ENCODE measurements around the gene SLC35F3. TPM values are rescaled to one million over a fixed set of nuclear protein-coding genes. Genes with fewer than 3 reads are reported as not detected.

Gene SLC35F3
- total and polyA plus RNA-seq, 2 experiments from 2014 or later, result 1.0 to 3.2 TPM

DNA sequence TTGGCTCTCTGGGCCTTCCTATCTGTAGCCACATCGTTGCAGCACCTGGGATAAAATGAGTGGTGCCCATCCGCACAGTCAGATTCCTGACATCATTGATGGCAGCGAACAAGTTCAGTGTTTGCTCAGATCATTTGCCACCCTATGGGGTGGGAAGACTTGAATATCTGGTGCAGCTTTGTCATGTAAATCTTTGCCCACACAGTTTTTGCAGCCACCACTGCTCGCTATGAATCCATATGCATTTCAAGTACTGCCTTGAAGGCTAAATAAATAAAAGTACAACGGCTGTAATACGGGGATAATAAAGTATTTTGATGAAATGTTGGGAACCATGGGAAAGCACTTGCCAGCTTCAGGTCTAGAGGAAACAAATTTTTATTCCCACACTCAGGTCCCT lies 412.5 kb downstream of the SLC35F3 start:
- H3K36me3 ChIP-seq (ENCODE audit: insufficient read depth), result no peaks in the 10 kb centered on the region
- no peaks in the 10 kb centered on the region for H3K36me3 Mint-ChIP-seq (ENCODE audit: low read depth)
- H3K4me3 Mint-ChIP-seq, result no peak overlapping the region
- no peak overlapping the region for H2AFZ ChIP-seq
- H3K27ac ChIP-seq (ENCODE audit: low read depth), result no peak overlapping the region
- H3K9me3 Mint-ChIP-seq, result no peaks in the 10 kb centered on the region; the same call in 2 of the 3 replicates
- H3K79me2 ChIP-seq (replicated peaks; ENCODE audit: insufficient read depth), result no peaks in the 10 kb centered on the region
- no peaks in the 10 kb centered on the region for H4K20me1 ChIP-seq (replicated peaks; ENCODE audit: insufficient read depth)
- no peak overlapping the region for H3K27ac Mint-ChIP-seq
- H3K4me1 Mint-ChIP-seq, result peaks cover 17% of the 10 kb centered on the region
- TF ChIP-seq EZH2phosphoT487 (IDR thresholded peaks at IDR 0.05; ENCODE audit: unreplicated experiment), result no peak
- TF ChIP-seq, protein P1, sequence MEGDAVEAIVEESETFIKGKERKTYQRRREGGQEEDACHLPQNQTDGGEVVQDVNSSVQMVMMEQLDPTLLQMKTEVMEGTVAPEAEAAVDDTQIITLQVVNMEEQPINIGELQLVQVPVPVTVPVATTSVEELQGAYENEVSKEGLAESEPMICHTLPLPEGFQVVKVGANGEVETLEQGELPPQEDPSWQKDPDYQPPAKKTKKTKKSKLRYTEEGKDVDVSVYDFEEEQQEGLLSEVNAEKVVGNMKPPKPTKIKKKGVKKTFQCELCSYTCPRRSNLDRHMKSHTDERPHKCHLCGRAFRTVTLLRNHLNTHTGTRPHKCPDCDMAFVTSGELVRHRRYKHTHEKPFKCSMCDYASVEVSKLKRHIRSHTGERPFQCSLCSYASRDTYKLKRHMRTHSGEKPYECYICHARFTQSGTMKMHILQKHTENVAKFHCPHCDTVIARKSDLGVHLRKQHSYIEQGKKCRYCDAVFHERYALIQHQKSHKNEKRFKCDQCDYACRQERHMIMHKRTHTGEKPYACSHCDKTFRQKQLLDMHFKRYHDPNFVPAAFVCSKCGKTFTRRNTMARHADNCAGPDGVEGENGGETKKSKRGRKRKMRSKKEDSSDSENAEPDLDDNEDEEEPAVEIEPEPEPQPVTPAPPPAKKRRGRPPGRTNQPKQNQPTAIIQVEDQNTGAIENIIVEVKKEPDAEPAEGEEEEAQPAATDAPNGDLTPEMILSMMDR (conservative IDR thresholded peaks at IDR 0.05; ENCODE audit: low read depth in 2 of 2), result no peak
- TF ChIP-seq POLR2AphosphoS5 (IDR thresholded peaks at IDR 0.05; ENCODE audit: low read depth), result no peak
- no peak for TF ChIP-seq ZNF331 (CRISPR knock-in tag; IDR thresholded peaks at IDR 0.05; ENCODE audit: low read depth)
- no peak for TF ChIP-seq JUNB (IDR thresholded peaks at IDR 0.05; ENCODE audit: unreplicated experiment)
- TF ChIP-seq STAT1 (IDR thresholded peaks at IDR 0.05; ENCODE audit: unreplicated experiment), result no peak
- TF ChIP-seq ZNF114 (CRISPR knock-in tag; IDR thresholded peaks at IDR 0.05), result no peak
- no peak for TF ChIP-seq EZH2 (IDR thresholded peaks at IDR 0.05; ENCODE audit: low read depth, unreplicated experiment)
- TF ChIP-seq, protein P2, sequence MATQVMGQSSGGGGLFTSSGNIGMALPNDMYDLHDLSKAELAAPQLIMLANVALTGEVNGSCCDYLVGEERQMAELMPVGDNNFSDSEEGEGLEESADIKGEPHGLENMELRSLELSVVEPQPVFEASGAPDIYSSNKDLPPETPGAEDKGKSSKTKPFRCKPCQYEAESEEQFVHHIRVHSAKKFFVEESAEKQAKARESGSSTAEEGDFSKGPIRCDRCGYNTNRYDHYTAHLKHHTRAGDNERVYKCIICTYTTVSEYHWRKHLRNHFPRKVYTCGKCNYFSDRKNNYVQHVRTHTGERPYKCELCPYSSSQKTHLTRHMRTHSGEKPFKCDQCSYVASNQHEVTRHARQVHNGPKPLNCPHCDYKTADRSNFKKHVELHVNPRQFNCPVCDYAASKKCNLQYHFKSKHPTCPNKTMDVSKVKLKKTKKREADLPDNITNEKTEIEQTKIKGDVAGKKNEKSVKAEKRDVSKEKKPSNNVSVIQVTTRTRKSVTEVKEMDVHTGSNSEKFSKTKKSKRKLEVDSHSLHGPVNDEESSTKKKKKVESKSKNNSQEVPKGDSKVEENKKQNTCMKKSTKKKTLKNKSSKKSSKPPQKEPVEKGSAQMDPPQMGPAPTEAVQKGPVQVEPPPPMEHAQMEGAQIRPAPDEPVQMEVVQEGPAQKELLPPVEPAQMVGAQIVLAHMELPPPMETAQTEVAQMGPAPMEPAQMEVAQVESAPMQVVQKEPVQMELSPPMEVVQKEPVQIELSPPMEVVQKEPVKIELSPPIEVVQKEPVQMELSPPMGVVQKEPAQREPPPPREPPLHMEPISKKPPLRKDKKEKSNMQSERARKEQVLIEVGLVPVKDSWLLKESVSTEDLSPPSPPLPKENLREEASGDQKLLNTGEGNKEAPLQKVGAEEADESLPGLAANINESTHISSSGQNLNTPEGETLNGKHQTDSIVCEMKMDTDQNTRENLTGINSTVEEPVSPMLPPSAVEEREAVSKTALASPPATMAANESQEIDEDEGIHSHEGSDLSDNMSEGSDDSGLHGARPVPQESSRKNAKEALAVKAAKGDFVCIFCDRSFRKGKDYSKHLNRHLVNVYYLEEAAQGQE (IDR thresholded peaks at IDR 0.05; ENCODE audit: unreplicated experiment), result no peak
- TF ChIP-seq NANOG (IDR thresholded peaks at IDR 0.05; ENCODE audit: borderline replicate concordance), result no peak
- TF ChIP-seq, protein P3, sequence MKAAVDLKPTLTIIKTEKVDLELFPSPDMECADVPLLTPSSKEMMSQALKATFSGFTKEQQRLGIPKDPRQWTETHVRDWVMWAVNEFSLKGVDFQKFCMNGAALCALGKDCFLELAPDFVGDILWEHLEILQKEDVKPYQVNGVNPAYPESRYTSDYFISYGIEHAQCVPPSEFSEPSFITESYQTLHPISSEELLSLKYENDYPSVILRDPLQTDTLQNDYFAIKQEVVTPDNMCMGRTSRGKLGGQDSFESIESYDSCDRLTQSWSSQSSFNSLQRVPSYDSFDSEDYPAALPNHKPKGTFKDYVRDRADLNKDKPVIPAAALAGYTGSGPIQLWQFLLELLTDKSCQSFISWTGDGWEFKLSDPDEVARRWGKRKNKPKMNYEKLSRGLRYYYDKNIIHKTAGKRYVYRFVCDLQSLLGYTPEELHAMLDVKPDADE (IDR thresholded peaks at IDR 0.05), result no peak
- TF ChIP-seq, protein P4, sequence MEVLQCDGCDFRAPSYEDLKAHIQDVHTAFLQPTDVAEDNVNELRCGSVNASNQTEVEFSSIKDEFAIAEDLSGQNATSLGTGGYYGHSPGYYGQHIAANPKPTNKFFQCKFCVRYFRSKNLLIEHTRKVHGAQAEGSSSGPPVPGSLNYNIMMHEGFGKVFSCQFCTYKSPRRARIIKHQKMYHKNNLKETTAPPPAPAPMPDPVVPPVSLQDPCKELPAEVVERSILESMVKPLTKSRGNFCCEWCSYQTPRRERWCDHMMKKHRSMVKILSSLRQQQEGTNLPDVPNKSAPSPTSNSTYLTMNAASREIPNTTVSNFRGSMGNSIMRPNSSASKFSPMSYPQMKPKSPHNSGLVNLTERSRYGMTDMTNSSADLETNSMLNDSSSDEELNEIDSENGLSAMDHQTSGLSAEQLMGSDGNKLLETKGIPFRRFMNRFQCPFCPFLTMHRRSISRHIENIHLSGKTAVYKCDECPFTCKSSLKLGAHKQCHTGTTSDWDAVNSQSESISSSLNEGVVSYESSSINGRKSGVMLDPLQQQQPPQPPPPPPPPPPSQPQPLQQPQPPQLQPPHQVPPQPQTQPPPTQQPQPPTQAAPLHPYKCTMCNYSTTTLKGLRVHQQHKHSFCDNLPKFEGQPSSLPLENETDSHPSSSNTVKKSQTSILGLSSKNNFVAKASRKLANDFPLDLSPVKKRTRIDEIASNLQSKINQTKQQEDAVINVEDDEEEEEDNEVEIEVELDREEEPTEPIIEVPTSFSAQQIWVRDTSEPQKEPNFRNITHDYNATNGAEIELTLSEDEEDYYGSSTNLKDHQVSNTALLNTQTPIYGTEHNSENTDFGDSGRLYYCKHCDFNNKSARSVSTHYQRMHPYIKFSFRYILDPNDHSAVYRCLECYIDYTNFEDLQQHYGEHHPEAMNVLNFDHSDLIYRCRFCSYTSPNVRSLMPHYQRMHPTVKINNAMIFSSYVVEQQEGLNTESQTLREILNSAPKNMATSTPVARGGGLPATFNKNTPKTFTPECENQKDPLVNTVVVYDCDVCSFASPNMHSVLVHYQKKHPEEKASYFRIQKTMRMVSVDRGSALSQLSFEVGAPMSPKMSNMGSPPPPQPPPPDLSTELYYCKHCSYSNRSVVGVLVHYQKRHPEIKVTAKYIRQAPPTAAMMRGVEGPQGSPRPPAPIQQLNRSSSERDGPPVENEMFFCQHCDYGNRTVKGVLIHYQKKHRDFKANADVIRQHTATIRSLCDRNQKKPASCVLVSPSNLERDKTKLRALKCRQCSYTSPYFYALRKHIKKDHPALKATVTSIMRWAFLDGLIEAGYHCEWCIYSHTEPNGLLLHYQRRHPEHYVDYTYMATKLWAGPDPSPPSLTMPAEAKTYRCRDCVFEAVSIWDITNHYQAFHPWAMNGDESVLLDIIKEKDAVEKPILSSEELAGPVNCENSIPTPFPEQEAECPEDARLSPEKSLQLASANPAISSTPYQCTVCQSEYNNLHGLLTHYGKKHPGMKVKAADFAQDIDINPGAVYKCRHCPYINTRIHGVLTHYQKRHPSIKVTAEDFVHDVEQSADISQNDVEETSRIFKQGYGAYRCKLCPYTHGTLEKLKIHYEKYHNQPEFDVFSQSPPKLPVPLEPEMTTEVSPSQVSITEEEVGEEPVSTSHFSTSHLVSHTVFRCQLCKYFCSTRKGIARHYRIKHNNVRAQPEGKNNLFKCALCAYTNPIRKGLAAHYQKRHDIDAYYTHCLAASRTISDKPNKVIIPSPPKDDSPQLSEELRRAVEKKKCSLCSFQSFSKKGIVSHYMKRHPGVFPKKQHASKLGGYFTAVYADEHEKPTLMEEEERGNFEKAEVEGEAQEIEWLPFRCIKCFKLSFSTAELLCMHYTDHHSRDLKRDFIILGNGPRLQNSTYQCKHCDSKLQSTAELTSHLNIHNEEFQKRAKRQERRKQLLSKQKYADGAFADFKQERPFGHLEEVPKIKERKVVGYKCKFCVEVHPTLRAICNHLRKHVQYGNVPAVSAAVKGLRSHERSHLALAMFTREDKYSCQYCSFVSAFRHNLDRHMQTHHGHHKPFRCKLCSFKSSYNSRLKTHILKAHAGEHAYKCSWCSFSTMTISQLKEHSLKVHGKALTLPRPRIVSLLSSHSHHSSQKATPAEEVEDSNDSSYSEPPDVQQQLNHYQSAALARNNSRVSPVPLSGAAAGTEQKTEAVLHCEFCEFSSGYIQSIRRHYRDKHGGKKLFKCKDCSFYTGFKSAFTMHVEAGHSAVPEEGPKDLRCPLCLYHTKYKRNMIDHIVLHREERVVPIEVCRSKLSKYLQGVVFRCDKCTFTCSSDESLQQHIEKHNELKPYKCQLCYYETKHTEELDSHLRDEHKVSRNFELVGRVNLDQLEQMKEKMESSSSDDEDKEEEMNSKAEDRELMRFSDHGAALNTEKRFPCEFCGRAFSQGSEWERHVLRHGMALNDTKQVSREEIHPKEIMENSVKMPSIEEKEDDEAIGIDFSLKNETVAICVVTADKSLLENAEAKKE (CRISPR knock-in tag; IDR thresholded peaks at IDR 0.05), result no peak
- no peak for TF ChIP-seq CREB1 (CRISPR knock-in tag; IDR thresholded peaks at IDR 0.05; ENCODE audit: low read depth)
- H3F3A ChIP-seq (replicated peaks; ENCODE audit: low read depth), result no peaks in the 10 kb centered on the region
- H3K9me2 ChIP-seq (ENCODE audit: insufficient read depth), result no peaks in the 10 kb centered on the region
- H3K4me3 ChIP-seq, result no peak overlapping the region
- H3K27me3 ChIP-seq (ENCODE audit: insufficient read depth), result no peaks in the 10 kb centered on the region
- no peak overlapping the region for H3K4me2 ChIP-seq
- ATAC-seq, result no peak
- H3K4me1 ChIP-seq (ENCODE audit: insufficient read depth), result no peaks in the 10 kb centered on the region
- no peak for DNase-seq (ENCODE audit: low spot score)
- H3K27me3 Mint-ChIP-seq (ENCODE audit: insufficient read depth, low read depth, poor library complexity), result peaks cover 2% of the 10 kb centered on the region
